Activated naive CD4-positive, alpha-beta T cell treated with anti-CD3 and anti-CD28 coated beads, Interleukin-2, amount 10 ng/mL, durations not matched to agents 7 days and 5 days (primary cell): ENCODE results near the gene OCA2.

Experiments
- CTCF ChIA-PET: fragments of 350-600 bp; sonication (Branson Sonifier 250); formaldehyde crosslinking; loops from one replicate; lab custom pipeline; 2021; ENCODE audit warnings: antibody characterized with exemption; lab: Charles Lee
- DNase-seq: peaks from one replicate; pipeline ENCODE4 v3.0.0-alpha.2; 2020
- H3K27ac Mint-ChIP-seq: one replicate; pipeline ENCODE4 v1.8.0; 2021; ENCODE audit warnings: mild to moderate bottlenecking, moderate library complexity, mixed read lengths
- H3K27me3 Mint-ChIP-seq: one replicate; pipeline ENCODE4 v1.8.0; 2021; ENCODE audit warnings: mild to moderate bottlenecking, mixed read lengths
- H3K36me3 Mint-ChIP-seq: one replicate; pipeline ENCODE4 v1.8.0; 2021; ENCODE audit warnings: mixed read lengths
- H3K4me1 Mint-ChIP-seq: one replicate; pipeline ENCODE4 v1.8.0; 2021; ENCODE audit warnings: mixed read lengths
- H3K4me3 Mint-ChIP-seq: one replicate; pipeline ENCODE4 v1.8.0; 2021; ENCODE audit warnings: mild to moderate bottlenecking, moderate library complexity, mixed read lengths
- H3K9me3 Mint-ChIP-seq: one replicate; pipeline ENCODE4 v1.8.0; 2021; ENCODE audit warnings: mixed read lengths

Gene OCA2

DNA sequence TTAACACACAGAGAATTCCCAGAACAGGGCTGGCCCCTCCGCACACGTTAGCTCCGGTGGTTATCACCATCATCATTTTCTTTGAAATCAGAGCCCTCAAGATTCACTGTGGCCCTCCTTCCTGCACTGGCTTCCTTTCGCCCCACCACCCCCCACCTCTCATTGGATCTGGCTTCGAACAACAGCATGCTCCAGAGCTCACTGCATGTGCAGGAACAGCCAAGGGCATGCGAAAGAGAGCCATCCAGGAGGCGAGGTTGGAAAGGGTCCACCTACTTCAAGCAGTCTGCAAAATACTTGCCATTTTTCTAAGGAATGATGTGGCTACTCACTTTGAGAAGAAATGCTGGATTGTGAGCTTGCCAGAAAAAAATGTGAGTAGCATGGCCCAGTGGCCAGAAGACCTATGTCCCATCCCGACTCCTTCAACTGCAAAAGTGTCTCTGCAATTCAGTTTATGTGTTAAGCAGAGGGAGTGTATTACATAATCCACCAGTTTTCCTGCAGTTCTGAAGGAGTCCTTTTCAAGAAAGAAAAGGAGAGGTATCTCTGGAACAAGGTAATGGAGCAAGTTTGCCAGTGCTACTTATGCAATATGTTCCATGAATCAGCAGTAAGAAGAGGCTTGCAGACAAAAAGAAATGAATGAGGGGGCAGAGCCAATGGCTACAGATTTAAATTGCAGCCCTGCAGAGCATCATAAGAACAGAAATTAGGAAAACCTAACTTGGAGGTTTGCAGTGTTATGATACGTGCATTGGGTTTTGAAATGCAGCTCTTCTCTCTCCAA lies 92.8 kb downstream of the OCA2 start:
- H3K27me3 Mint-ChIP-seq, result no peaks in the 10 kb centered on the region
- DNase-seq, result no peak
- no peak overlapping the region for H3K4me3 Mint-ChIP-seq
- H3K36me3 Mint-ChIP-seq, result no peaks in the 10 kb centered on the region
- peaks cover 8% of the 10 kb centered on the region for H3K9me3 Mint-ChIP-seq
- H3K4me1 Mint-ChIP-seq, result no peaks in the 10 kb centered on the region
- no peak overlapping the region for H3K27ac Mint-ChIP-seq
- CTCF ChIA-PET, result no interaction called here

DNA sequence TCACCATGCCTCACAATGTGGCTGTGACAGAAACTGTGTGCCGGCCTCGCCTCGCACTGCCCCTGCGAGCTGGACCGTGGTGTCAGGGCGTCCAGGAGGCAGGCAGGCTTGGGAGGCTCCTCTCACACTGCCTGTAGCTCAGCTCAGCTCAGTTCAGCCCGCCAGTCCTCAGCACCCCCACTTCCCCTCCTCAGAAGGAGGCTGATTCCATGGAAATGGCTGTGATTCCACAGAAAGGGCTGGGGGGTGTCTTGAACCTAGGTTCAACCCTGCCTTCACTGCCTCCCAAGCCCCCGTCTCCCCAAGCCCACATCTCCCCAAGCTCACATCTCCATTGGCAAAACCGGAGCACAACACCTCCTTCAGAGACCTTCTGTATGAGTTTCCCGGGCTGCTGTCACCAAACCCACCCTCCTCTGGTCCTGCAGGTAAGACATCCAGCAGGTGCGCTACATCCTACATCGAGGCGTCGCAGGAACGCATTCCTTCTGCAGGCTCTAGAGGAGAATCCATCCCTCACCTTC lies 94.0 kb downstream of the OCA2 start:
- CTCF ChIA-PET, result no interaction called here
- peaks cover 8% of the 10 kb centered on the region for H3K9me3 Mint-ChIP-seq

DNA sequence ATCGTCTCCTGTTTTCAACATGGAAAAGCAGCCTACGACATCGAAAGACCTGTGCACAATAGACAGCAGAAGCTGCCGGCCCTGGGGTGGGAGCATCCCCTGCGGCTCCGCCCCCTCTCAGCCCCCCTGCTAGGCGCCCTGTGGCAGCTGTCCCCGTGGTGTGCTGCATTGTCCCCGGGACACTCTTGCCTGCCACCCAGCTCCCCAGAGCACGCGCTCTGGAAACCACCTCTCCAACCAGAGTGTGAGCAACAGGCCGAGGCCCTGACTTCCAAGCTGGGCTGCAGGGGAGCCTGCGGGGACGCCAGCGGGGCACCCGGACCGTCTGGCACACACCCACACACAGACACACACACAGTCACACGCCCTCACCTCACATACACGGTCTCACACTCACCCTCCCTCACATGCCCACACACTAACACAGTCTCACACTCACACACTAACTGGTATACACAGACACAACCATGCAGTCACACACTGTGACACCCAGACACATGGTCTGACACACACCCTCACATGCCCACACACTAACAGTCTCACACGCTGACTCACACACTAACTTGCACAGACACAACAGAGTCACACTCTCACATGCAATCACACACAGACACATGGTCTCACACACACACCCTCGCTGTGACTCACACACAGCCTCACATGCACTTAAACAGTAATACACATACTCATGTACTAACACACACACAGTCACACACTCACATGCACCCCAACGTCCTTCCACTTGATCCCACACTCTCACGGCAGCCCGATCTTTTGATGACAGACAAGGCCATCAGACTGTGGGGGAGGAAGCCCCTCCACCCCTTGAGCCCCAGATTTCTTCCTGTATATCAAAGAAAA lies 94.7 kb downstream of the OCA2 start:
- Mint-ChIP-seq H3K9me3 (peaks cover 8% of the 10 kb centered on the region), H3K27me3 (no peaks in the 10 kb centered on the region), H3K4me3 (no peak overlapping the region), H3K27ac (no peak overlapping the region), H3K36me3 (no peaks in the 10 kb centered on the region), H3K4me1 (no peaks in the 10 kb centered on the region)
- CTCF ChIA-PET, result no interaction called here
- no peak for DNase-seq

More for the DNA sequence above, 94.0 kb downstream of the OCA2 start:
- Mint-ChIP-seq H3K27ac (no peak overlapping the region), H3K27me3 (no peaks in the 10 kb centered on the region), H3K4me1 (no peaks in the 10 kb centered on the region), H3K36me3 (no peaks in the 10 kb centered on the region), H3K4me3 (no peak overlapping the region)
- no peak for DNase-seq

DNA sequence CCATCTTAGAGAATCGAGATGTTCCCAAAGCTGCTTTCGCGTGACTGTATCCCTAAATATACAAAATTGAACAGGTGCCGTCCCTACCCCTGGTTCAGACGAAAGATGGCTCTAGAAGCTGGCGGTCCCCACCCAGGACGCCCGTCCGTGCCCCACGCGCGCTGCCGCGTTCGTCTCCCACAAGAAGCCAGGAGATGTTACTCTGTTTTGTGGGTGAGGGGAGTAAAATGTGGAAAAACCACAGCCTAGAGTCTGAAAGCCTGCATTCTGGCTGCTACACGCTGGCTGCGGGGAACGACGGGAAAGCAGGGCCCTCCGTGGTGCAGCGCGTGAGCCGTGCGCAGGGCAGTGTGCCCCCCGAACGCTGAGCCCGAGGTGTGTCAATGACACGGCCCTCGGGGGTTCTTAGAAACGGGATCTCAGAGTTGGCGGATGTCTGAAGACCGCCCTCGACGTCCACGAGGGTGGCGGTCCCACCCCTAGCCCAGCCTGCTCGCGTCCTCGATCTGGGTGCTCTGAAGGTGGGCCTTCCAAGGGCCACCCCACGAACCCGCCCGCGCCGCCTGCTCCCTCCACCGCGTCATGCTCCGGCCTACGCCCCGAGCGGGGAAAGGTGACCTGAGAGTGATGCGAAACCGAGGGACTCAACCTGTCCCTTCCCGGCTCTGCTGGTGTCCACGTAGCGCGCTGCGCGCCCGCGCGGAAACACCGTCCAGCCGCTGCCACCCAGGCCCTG lies 95.6 kb downstream of the OCA2 start:
- Mint-ChIP-seq H3K27me3 (no peaks in the 10 kb centered on the region), H3K36me3 (no peaks in the 10 kb centered on the region), H3K4me1 (no peaks in the 10 kb centered on the region), H3K27ac (no peak overlapping the region), H3K9me3 (peaks cover 8% of the 10 kb centered on the region), H3K4me3 (no peak overlapping the region)
- CTCF ChIA-PET, result no interaction called here
- no peak for DNase-seq

DNA sequence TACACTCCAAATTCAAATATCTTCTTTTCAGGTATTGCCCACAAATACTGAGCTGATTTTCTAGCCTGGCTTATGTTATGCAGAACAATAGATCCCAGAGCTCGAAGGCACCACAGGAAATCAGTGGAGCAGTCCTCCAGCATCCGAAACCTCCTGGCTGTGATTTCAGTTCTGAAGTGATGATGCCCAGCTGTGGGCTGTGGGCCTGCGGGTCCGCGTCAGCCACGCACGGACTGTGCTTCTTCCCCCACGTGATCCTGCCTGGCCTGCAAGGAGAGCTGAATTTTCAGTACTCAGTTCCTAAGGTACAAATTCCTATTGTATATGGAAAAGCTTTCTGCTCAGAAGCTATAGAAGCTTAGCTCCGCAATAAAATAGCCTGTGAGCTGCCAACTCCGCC lies 96.2 kb downstream of the OCA2 start:
- DNase-seq, result no peak
- peaks cover 8% of the 10 kb centered on the region for H3K9me3 Mint-ChIP-seq
- H3K4me1 Mint-ChIP-seq, result no peaks in the 10 kb centered on the region
- CTCF ChIA-PET, result no interaction called here
- no peak overlapping the region for H3K27ac Mint-ChIP-seq
- no peaks in the 10 kb centered on the region for H3K36me3 Mint-ChIP-seq
- no peak overlapping the region for H3K4me3 Mint-ChIP-seq
- no peaks in the 10 kb centered on the region for H3K27me3 Mint-ChIP-seq

DNA sequence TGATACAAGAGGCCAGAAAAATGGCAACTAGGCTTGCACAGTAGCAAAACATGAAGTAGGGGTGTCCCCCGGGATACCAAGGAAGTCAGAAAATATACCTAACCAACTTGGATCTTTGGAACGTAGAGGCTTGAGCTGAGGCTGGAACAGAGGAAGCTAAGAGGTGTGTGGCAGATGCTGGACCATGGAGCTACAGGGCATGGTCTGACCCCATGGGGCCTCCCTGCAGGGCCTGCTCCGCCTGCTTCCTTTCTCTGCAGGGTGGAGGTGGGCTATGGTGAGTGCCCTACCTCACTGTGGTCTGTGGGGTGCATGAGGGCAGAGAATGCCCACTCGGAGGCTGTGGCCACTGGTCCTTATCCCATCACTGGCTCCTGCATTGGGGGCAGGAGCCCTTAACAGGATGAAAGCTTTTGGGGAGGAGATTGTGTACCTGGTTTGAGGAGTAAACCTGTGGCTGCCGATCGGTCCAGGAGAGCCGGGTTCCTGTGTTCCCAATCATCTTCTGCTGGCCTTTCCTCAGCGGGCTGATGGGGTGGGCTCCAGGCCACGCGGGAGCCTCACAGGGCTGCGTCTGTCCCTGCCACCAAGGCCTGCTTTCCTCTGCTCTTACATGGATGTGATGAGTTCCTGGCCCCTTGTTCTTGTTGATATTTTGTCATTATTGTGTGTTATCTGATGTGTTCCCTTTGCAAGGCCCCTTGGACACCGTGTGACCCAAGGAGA lies 96.8 kb downstream of the OCA2 start:
- no peak overlapping the region for H3K27ac Mint-ChIP-seq
- no peaks in the 10 kb centered on the region for H3K4me1 Mint-ChIP-seq
- H3K4me3 Mint-ChIP-seq, result no peak overlapping the region
- H3K36me3 Mint-ChIP-seq, result no peaks in the 10 kb centered on the region
- peaks cover 8% of the 10 kb centered on the region for H3K9me3 Mint-ChIP-seq
- CTCF ChIA-PET, result no interaction called here
- H3K27me3 Mint-ChIP-seq, result no peaks in the 10 kb centered on the region
- no peak for DNase-seq

DNA sequence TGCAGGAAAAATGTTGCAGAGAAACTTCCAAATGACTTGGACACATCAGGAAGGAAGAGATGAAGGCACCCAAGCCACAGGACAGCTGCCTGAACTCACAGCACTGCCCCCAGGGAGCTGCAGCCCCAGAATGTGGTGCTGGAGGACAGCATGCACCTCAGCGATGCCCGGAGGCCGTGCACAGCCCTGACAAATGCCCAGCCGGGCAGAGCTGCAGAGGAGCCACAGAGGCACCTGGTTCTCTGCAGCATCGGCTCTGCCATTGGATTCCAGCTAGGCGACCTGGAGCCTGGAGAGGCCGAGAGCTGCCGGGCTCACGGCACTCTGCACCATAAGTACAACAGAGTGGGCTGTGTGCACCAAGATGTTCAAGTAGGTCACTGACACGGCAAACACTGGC lies 97.5 kb downstream of the OCA2 start:
- CTCF ChIA-PET, result no interaction called here
- no peak overlapping the region for H3K4me3 Mint-ChIP-seq
- H3K4me1 Mint-ChIP-seq, result no peaks in the 10 kb centered on the region
- DNase-seq, result no peak
- H3K36me3 Mint-ChIP-seq, result no peaks in the 10 kb centered on the region
- peaks cover 8% of the 10 kb centered on the region for H3K9me3 Mint-ChIP-seq
- no peaks in the 10 kb centered on the region for H3K27me3 Mint-ChIP-seq
- H3K27ac Mint-ChIP-seq, result no peak overlapping the region

DNA sequence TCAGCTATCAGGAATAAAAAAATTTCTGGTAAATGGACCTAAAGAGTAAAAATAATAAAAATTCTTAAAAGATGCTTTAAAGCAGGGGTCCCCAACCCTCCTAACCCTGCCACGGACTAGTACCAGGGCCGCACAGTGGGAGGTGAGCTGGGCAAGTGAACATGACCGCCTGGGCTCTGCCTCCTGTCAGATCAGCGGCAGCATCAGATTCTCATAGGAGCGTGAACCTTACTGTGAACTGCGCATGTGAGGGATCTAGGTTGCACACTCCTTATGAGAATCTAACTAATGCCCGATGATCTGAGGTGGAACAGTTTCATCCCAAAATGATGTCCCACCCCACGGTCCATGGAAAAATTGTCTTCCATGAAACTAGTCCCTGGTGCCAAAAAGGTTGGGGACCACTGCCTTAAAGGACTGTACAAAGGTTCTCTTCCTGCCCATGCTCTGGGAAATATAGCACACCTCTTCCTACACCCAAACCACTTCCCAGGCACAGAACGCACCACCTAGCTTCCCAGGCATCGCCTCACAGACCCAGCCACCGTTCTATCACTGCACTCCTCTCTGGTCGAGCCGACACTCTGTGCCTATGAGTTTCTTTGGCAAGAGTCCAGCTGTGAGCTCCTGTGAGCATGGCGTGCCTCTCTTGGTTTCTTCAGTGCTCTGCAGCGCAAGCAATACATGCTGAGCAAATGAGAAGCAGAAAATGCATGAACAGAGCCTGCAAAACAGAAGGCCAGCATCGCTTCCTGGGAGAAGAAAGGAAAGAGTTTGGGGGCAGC lies 104.9 kb downstream of the OCA2 start:
- peaks cover 2% of the 10 kb centered on the region for H3K9me3 Mint-ChIP-seq
- CTCF ChIA-PET, result no interaction called here
- no peak overlapping the region for H3K27ac Mint-ChIP-seq
- no peak overlapping the region for H3K4me3 Mint-ChIP-seq
- no peaks in the 10 kb centered on the region for H3K4me1 Mint-ChIP-seq
- DNase-seq, result no peak
- no peaks in the 10 kb centered on the region for H3K27me3 Mint-ChIP-seq
- H3K36me3 Mint-ChIP-seq, result no peaks in the 10 kb centered on the region

DNA sequence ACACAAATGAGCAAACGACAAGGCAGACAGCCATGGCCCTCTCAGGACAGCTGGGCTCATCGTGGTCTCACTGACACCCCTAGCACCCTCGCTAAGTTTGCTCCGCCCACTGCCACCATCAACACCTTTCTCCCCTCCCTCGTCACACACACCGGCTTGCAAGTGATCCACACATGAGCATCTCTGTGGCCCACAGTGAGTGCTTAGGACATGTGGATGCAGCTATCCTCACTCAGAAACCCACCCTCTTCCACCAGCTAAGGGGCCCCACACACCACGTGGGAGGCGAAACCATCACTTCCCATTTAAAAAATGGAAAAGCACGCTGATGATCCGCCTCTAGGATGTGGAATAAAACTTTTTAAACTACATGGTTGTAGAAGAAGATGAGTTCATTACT lies 105.6 kb downstream of the OCA2 start:
- Mint-ChIP-seq H3K9me3 (peaks cover 2% of the 10 kb centered on the region), H3K27me3 (no peaks in the 10 kb centered on the region), H3K36me3 (no peaks in the 10 kb centered on the region), H3K27ac (no peak overlapping the region), H3K4me1 (no peaks in the 10 kb centered on the region), H3K4me3 (no peak overlapping the region)
- no peak for DNase-seq
- CTCF ChIA-PET, result no interaction called here

DNA sequence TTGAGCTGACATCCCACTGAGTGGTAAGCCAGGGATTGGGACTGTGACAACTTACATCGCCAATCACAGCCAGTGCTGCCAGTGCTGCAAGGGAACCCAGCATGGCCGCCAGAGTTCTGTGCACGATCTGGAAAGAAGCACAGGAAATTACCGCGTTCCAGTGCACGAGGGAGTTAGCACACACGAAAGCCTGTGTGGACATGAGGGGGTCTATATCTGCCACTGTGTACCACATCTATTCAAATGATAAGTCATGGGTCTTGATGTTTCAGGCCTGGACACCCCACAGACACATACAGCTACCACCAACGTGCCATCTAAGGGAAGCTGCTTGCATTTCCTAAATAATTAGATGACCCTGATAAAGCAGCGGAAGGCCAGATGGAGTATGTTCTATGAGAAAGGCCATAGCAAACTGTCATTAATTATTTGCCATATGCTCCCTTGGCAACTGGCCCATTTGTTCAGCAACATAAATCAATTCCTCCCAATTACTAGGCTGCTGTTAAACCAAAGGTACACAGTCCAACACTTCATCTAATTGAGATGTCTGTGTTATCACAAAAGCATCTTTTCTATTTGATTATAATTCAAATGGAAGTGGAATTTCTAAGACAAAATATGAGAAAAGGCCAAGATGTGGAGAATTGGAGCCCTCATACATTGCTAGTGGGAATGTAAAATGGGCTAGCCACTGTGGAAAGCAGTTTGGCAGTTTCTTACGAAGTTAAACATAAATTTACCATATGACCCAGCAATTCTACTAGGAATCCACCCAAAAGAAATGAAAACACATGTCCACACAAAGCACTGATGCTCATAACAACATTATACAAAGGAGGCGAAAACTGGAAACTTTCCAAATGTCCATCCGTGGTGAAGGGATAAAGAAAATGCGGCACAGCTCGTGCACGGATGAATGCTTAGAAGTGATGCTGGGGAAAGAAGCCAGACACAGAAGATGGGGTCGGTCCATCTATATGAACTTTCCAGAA lies 108.3 kb downstream of the OCA2 start:
- Mint-ChIP-seq H3K36me3 (no peaks in the 10 kb centered on the region), H3K4me3 (no peak overlapping the region), H3K4me1 (no peaks in the 10 kb centered on the region), H3K27ac (no peak overlapping the region), H3K9me3 (peaks cover 2% of the 10 kb centered on the region), H3K27me3 (no peaks in the 10 kb centered on the region)
- DNase-seq, result no peak
- CTCF ChIA-PET, result no interaction called here

DNA sequence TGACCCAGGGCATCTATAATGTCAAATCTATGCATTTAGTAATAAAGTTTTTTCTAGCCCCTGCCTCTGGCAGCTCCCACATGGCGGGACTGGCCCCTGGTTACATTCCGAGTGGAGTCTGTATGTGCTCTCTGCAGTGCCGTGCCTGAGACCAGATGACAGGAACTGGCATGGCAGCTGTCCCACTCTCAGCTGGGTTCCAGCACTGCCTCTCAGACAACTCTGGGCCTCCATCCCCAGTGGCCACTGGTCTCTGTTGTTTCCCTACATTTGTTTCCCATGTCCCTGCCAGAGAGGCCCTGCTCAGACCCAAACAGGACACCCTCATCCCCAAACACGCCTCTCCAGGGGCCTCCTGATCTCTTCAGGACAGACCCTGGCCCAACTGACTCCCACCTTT lies 109.3 kb downstream of the OCA2 start:
- Mint-ChIP-seq H3K4me1 (no peaks in the 10 kb centered on the region), H3K4me3 (no peak overlapping the region), H3K36me3 (no peaks in the 10 kb centered on the region), H3K27me3 (no peaks in the 10 kb centered on the region), H3K27ac (no peak overlapping the region), H3K9me3 (peaks cover 2% of the 10 kb centered on the region)
- CTCF ChIA-PET, result no interaction called here
- DNase-seq, result no peak

DNA sequence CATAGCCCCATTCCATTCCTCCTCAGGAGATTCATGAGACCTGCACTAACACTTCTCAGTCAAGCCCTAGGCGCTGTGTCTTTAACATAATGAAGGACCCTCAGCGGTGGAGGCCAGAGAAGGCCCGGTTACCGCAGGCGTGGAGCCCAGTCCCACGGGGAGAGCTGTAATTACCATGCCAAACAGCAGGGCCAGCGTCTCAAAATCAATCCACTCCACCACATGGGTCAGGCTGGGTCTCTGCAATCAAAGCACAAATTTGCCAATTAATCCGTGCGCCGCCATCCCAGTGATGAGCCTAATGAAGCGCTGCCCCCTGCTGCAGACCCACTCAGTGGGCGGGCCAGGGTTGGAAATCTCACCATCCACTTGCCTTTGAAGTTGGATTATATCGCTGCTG lies 109.7 kb downstream of the OCA2 start:
- CTCF ChIA-PET, result no interaction called here
- Mint-ChIP-seq H3K4me3 (no peak overlapping the region), H3K4me1 (no peaks in the 10 kb centered on the region)

More for the DNA sequence above, 109.7 kb downstream of the OCA2 start:
- H3K27me3 Mint-ChIP-seq, result no peaks in the 10 kb centered on the region
- no peaks in the 10 kb centered on the region for H3K36me3 Mint-ChIP-seq
- no peak overlapping the region for H3K27ac Mint-ChIP-seq
- DNase-seq, result no peak
- H3K9me3 Mint-ChIP-seq, result peaks cover 2% of the 10 kb centered on the region
